Measurements from ENCODE around the gene SGCB.
"Not testable (repeated sequence)": the region's sequence is repeated elsewhere in the genome, so short reads cannot be mapped to it uniquely, and the experiment has no call there.

Gene SGCB, protein sequence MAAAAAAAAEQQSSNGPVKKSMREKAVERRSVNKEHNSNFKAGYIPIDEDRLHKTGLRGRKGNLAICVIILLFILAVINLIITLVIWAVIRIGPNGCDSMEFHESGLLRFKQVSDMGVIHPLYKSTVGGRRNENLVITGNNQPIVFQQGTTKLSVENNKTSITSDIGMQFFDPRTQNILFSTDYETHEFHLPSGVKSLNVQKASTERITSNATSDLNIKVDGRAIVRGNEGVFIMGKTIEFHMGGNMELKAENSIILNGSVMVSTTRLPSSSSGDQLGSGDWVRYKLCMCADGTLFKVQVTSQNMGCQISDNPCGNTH

DNA sequence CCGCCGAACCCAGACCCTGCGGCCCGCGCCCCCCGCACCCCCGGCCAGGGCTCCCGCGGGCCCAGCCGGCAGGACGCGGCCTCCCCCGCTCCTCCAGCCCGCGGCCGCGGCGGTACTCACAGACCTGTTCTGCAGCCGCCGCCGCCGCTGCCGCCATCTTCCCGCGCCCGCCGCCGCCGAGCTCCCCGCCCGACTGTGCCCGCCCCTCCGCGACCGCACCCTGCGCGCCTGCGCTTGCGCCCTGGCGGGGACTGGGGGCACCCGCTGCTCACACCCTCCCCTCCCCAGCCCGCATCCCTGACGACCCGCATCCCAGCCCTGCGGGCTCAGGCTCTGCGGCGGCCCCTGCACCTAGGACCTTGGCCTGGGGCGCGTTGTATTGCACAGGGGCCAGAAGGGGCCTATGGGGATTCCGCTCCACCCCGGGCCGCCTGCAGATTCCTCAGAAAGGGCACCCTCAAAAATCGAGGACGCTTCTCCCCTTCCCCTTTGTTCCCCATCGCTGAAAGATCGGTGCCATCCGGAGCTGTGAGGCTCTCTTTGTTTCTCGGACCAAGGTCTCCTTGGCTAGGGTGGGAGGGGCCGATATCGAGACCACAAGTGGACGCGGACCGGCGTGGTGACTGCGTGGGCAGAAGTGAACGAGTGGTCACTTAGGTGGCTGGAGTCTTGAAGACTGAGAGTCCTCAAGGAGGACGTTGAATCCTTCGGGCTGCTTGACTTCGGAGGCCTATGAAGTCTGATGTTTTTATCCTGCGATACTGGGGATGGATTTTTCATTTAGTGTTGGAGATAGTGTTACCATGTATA is at the start of gene SGCB:
Gene SGCB (minus strand): TSS at position 197 of the 810 bp plus-strand sequence. CDS start 40 bp downstream, at position 157.
- FAIRE-seq, result no peak
- DNase-seq (ENCODE audit: low spot score), result no peak

DNA sequence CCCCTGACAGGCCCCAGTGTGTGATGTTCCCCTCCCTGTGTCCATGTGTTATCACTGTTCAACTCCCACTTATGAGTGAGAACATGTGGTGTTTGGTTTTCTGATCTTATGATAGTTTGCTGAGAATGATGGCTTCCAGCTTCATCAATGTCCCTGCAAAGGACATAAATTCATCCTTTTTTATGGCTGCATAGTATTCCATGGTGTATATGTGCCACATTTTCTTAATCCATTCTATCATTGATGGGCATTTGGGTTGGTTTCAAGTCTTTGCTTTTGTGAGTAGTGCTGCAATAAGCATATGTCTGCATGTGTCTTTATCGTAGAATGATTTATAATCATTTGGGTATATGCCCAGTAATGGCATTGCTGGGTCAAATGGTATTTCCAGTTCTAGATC is 48.3 kb upstream of the SGCB start:
- FAIRE-seq; DNase-seq (ENCODE audit: low spot score): not testable (repeated sequence)

DNA sequence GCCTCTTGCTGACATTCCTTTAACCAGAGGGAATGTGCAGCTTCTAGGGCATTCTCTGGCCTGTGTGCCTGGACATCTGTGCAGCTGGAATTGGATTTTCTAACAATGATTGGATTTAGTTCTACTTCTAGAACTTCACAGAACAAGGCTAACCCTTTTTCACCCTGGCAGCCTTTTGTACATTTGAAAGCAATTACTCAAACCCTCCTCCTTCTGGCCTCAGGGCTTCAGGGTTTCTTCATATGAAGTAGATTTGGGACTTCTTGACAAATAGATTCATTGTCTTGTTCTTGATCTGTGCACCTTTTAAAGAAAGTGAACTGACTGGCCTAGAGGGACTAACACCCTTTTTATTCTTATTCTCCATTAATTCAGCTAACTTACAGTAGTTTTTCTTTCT is 43.1 kb upstream of the SGCB start:
- FAIRE-seq, result no peak
- no peak for DNase-seq (ENCODE audit: low spot score)

DNA sequence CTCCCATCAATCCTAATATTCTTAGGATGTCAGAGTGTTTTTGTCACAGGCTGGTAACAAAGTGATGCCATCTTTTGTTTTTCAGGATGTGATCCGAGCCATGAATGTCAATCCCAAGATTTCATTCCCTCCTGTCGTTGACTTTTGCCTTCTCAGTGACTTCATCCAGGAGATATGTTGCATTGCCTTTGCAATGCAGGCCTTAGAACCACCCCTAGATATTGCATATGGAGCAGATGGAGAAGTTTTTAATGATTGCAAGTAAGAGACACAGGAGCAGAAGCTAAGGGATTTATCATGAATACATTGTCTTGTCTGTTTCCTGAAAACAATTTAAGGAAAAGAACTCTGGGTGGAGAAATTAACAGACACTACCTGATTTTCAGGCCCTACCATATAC is 41.6 kb upstream of the SGCB start:
- DNase-seq (ENCODE audit: low spot score) (no peak), FAIRE-seq (no peak)

DNA sequence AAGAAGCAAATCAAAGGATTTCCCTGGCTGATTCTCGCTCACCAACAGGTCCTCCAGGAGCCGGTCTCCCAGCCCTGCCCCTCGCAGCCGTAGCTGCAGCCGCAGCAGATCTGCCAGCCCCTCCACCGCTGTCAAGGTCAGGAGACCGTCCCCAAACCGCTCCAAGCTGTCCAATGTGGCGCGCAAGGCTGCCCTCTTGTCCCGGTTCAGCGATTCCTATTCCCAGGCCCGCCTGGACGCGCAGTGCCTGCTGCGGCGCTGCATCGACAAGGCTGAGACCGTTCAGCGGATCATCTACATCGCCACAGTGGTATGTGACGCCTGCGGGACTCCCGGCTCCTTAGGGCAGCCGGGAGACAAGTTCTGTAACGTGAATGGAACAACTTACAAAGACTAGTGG is 38.6 kb upstream of the SGCB start:
- FAIRE-seq (no peak), DNase-seq (ENCODE audit: low spot score) (no peak)

DNA sequence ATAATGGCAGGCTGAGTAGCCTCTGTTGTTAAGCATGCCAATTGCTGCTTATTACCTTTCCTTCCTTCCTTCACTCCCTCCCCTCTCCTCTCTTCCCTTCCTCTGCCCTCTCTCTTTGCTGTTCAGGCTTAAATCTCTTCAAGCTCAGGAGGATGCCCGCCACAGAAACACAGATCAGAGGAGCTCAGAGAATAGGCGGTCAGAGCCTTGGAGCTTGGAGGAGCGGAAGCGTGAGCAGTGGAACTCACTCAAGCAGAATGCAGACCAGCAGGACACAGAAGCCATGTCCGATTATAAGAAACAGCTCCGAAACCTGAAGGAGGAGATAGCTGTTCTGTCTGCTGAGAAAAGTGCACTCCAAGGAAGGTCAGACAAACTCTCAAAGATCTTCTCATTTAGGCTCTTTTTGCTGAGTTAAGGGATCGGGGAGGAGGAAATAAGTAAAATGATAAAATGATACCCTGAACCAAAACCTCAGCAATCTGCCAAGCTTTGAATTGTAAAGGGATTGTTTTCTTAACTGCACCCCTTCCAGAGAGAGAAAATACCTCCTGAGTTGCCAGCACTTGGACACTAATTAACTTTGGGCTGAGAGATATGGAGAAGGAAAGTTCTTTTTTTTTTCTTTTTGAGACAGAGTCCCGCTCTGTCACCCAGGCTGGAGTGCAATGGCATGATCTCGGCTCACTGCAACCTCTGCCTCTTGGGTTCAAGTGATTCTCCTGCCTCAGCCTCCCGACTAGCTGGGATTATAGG is 33.9 kb upstream of the SGCB start:
- FAIRE-seq (no peak), DNase-seq (ENCODE audit: low spot score) (no peak)

DNA sequence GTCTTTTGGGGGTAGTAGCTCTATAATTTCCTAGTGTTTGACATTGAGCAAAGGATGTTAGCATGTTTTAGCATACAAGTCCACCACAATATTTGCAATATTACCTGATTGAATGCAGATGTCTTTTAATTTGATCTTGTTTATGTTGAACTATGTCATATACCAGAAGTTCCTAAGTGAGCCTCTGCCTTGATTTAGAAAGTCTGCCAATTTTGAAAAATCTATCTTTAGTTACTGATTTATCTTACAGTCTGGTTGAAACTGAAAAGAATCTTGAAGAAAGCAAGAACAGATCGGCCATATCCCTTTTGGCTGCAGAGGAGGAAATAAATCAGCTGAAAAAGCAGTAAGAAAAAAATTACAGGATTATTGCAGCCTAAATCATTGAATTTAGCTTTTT is 31.5 kb upstream of the SGCB start:
- DNase-seq (ENCODE audit: low spot score) (no peak), FAIRE-seq (no peak)

DNA sequence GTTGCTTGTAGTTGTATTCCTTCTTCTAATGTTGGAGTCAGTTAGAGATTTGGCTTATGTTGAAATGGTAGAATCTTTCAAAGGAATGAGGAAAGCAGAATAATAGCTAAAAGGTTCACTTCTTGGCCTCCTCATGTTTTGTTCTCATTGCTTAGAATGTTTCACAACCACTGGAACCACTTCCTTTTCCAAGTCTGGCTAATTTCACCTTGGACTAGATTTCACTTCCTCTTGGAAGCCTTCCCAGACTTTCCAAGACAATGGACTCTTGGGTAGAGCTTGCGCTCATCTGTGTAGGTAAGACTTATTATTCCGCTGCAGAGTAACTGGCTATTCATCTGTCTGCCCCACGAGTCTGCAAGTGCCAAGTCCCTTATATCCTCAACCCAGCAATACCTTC is 21.3 kb upstream of the SGCB start:
- FAIRE-seq (no peak), DNase-seq (ENCODE audit: low spot score) (no peak)

DNA sequence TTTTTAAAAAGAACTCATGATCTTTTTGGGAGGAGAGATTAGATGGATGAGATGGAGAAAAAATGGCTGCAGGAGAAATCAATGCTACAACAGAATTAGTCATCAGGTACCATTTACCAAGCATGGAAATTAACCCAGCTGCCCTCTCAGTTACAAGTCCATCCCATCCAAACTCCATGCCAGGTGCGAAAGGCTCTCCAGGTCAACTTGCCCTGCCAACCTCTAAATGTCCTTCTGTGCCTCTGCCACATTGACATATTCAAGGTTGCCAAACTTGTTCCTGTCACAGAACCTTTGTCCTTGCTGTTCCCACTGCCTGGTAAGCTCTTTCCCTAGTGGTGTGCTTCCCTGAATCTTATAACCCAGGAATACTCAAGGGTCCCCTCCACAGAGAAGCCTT is 20.2 kb upstream of the SGCB start:
- FAIRE-seq, result no peak
- DNase-seq (ENCODE audit: low spot score), result no peak

DNA sequence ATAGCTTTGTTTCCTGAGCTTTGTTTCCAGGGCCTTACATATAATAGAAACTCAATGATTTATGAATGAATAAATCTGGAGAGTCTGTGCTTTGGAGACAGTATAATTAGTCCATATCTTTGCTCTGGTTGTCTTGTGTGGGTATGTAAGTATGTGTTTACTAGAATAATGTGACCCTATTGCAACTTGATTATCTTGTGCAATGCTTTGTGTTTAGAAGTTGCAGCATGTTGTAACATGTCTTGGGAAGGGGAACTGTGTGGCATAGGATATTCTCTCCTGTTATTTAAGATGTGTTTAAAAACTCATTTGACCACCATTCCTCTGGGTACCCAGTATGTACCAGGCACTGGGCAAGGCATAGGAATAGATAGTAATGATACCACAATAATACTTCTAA is 19.1 kb upstream of the SGCB start:
- FAIRE-seq (no peak), DNase-seq (ENCODE audit: low spot score) (no peak)

DNA sequence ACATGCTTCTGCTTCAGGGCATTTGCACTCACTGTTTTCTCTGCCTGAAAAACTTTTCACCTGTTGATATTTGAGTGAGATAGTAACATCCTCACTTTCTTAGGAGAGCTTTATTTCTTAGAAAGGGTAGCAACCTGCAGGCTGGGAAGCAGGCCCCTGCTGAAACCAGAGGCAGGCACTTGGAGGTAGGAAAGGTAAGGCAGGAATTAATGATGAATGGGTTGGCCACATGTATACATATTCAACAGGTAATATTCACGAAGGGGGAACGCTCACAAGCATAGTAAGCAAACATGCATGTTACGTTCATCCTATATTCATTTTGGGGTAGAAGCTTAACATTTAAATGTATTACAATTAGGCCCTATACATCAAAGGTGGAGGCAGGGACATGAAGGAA is 16.2 kb upstream of the SGCB start:
- DNase-seq (ENCODE audit: low spot score) (no peak), FAIRE-seq (no peak)

DNA sequence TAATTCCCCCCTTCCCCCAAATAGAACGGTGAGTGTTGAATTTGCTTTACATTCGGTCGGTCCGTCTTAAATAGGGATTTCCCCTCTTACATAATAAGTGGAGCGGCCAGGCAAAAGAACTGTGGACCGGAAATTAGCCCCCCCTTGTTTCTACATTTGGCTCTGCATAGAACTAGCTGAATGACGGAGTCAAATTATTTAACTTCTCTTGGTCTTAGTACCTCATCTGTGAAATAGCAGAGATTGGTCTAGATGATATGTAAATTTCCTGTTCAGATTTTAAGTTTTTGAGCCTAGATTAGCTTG is 14.3 kb upstream of the SGCB start:
- DNase-seq (ENCODE audit: low spot score) (no peak), FAIRE-seq (no peak)

DNA sequence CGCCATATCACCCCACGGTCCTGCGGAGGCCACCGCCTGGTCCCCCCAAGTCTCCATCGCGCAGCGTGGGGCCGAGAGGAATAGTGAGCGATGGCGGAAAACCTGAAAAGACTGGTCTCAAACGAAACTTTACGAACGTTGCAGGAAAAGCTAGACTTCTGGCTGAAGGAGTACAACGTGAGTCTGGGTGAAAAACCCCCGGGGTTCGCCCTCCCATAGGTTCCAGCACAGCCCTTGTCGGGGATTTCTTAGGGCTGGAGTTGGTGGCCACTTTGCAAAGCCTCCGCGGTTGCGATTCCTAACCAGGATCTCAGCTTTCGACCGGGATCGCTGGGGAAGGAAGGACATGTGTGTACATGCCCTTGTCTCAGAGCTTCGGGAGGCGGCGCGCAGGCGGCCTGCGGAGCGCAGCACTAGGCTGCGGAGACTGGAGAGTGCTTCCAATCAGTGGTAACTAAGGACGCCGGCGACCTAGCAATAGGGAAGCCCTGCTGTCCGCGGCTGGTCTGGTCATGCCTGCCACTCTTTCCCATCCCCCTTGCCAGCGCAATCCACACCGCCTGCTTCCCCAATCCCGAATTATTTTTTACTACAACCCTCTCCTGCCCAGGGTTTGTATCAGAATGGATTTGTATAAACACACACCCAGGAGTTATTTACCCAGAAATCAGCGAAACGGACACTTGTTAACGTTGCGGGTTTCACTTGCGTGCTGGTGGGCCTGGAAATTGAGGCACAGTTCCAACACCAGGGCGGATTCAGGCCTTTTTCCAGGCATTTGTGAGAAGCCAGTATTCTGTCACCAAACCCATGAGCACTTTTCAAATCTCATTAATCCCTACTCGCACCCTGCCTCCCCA is 13.7 kb upstream of the SGCB start:
- peak; percentile 11 for DNase-seq (ENCODE audit: low spot score)

DNA sequence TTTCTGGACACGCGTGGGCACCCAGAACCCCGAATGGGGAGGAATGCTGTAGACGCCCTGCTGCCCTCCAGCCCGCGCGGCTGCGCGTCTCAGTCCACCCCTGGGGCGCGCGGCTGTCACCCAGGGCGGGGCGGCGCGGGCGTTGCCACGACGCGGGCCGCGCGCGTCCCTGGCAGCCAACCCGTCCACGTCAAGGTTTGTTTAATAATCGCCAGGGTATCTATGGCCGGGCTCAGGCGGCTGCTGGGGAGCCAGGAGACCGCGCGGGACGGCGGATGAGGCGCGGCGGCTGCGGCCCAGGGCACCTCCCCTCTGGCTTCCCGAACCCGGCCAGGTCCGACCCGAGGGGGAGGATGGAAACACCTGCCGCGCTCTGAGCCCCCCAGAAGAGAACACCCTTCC is 13.1 kb upstream of the SGCB start, which contains the start of gene SPATA18:
Gene SPATA18 (plus strand): TSS at position 92 of the 402 bp plus-strand sequence. CDS start 401 bp downstream, outside the sequence.
- FAIRE-seq, result no peak

More for the DNA sequence above, 13.7 kb upstream of the SGCB start:
- no peak for FAIRE-seq

DNA sequence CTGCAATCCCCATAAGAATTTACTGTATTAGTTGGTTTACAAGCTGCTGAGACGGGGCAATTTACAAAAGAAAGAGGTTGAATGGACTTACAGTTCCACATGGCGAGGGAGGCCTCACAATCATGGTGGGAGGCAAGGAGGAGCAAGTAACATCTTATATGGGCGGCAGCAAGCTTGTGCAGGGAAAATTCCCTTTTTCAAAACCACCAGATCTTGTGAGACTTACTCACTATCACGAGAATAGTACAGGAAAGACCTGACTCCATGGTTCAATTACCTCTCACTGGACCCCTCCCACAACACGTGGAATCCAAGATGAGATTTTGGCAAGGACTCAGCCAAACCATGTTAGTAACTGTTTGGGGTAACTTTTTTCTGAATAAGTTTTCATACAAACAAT is 11.2 kb upstream of the SGCB start:
- no peak for FAIRE-seq

More for the DNA sequence above, 13.1 kb upstream of the SGCB start, which contains the start of gene SPATA18:
- DNase-seq (ENCODE audit: low spot score), result no peak

DNA sequence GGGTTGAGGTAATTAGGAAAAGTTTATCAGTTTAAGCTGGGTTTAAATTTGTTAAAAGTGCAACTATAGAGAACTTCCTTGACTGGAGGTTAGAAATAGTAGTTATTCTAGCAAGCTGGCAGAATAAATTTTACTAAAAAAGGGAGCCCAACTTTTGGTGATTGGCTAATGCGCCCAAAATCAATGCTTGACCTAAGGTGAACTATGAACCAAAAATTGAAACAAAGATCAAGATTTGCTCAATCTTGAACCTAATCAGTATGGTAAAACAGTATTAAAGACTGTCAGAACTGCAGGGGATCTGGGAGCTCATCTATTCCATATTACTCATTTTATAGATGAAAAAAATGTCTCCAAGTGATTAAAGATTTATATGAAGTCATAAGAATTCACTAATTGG is 6.9 kb upstream of the SGCB start:
- no peak for DNase-seq (ENCODE audit: low spot score)
- no peak for FAIRE-seq

More for the DNA sequence above, 11.2 kb upstream of the SGCB start:
- no peak for DNase-seq (ENCODE audit: low spot score)

DNA sequence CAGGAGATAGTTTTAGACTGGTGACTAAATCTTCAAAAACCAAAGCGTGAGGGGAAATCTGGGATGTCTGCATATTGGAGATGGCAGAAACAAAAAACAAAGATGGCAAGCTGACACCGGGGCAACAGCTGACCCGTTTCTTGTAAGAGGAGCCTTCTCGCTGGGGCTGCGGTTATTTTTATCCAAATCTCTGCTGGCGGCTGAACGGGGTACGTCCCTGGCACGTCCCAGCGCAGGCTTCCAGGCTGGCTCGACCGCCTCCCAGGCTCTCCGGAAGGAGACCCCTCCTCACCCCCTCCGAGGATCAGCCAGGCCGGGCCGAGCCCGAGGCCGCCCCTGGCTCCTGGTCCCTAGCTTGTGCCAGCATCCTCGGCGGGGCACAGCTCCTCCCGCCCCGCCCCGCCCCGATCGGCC is 403 bp downstream of the SGCB start:
- DNase-seq (ENCODE audit: low spot score), result no peak
- no peak for FAIRE-seq

DNA sequence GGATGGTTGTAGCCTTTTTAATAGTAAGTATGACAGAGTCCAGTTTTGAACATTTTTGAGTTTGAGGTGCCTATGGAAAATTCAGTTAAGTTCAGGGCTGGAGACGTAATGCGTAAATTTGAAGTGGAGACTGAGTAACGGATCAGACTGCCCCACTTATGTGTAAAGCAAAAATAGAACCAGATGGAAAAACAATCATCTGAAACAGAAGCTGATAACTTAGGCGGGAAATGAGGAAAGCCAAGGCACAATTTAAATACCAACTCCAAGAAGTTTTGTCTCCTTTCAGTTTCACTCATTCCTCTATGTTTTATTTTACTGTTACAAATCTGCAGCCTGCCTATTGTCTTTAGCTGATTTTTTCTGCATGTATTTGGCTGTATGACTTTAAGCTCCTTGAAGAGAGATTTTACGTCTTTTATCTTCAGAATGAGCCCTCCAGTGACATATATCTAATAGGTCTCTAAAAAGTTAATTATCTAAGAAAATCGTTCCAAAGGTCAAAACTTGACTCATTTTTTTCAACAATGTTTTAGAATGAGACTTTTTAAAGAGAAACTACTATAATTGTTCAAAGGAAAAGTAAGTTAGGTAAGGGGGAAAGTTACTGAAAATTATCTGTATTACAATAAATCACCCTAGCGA is 1.1 kb downstream of the SGCB start:
- no peak for DNase-seq (ENCODE audit: low spot score)
- FAIRE-seq, result peak; percentile 25

DNA sequence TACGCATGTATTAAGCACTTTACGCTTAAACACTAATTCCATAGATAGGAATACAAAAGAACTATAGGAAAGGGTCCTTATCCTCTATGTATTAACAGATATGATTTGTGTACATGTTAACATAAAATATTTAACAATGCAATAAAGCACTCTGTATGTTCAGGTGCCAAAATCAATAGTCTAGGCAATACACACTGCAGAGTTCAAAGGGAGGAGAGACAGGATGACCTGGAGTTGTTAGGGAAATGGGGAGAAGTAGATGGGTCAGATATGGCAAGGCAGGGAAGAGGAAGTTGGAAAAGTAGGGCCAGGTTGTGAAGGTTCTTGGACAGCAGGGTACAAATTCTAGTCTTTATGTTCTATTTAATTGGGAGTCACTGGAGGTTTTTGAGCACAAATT is 2.9 kb downstream of the SGCB start:
- DNase-seq (ENCODE audit: low spot score), result no peak
- FAIRE-seq, result no peak

DNA sequence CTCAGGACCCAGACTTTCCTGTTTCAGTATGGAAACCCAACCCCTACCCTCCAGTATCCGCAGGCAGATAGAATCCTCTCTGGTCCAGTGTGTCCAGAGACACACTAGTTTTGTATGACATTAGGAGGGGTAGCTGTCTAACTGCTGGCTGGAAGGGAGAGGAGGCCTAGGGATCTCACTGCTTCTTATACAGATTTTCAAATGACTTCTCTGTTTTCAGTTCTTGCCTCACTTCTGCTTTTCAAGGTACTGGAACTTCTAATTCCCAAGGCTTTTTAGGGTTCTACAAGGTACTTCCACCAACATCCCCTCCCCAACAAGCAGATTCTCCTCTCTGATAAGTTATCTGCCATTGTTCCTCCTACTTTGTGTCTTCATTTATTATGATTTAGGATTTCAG is 6.1 kb downstream of the SGCB start:
- no peak for FAIRE-seq

DNA sequence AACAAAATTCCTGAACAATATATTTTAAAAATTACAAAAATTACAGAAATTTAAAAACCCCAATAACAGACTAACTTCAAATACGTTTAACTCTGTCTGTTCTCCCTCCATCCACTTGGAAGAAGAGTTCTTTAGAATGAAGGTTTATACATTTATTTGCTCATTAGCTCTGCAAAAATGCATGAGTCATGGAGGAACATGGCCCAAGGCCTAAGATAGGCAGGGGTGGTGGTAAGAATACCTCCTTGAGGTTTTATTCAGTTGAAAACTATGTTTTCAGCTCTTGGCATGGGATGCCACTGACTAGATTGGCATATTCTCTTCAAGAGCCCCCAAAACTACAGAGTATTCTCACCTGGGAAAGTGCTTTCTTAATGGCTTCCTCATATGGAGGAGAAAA is 9.1 kb downstream of the SGCB start:
- FAIRE-seq, result peak; percentile 63

More for the DNA sequence above, 6.1 kb downstream of the SGCB start:
- no peak for DNase-seq (ENCODE audit: low spot score)

More for the DNA sequence above, 9.1 kb downstream of the SGCB start:
- peak; percentile 26 for DNase-seq (ENCODE audit: low spot score)
